Skin of body (tissue), 2 donors: Measurements from ENCODE around the gene WNT6. TPM values are rescaled to one million over a fixed set of nuclear protein-coding genes. Genes with fewer than 3 reads are reported as not detected.

Source experiments
- DNase-seq: peaks from one replicate; lab custom pipeline; 2025; lab: John Stamatoyannopoulos, UW
- total RNA-seq: library from RNA; depleted of rRNA; stranded (reverse); fragments of >200 nt; gene quantifications from one replicate; pipeline ENCODE4 v1.2.3, GENCODE V29; 2014

The WNT6 gene
- 1.7 TPM for total RNA-seq

DNA sequence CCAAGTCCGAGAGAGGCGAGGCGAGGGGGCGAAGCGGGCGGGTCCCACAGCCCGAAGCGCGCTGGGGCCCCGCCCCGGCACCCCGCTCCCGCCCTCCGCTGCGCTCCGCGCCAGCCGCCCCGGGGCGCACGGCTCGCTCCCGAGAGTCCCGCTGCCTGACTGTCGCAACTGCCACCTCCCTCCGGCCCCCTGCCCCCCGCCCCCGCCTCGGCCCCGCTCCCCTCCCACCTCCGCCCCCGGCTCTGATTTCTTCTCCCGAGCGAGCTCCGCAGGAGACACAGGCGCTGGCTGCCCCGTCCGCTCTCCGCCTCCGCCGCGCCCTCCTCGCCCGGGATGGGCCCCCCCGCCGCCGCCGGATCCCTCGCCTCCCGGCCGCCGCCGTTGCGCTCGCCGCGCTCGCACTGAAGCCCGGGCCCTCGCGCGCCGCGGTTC lies at the start of gene WNT6:
WNT6 (plus strand) TSS at position 250 of the 432 bp plus-strand sequence. CDS start 233 bp downstream, outside the sequence.
- DNase-seq = no peak

DNA sequence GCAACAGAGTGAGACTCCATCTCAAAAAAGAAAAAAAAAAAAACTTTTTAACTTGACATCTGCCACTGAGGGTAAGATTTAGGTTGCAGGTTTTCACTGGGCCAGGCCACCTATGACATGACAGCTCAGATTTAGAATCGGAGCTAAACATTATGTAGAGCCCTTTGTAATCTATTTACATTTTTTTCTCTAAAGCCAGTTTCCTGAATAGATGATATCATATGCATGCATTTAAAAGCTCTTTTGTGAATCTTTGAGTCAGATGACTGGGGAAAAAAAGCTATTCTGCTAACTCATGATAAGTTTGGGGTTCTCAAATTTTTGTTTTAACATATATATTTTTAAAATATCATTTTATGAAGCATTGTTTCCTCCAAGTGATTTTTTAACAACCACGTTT lies 49.3 kb upstream of the WNT6 start:
- DNase-seq = no peak

DNA sequence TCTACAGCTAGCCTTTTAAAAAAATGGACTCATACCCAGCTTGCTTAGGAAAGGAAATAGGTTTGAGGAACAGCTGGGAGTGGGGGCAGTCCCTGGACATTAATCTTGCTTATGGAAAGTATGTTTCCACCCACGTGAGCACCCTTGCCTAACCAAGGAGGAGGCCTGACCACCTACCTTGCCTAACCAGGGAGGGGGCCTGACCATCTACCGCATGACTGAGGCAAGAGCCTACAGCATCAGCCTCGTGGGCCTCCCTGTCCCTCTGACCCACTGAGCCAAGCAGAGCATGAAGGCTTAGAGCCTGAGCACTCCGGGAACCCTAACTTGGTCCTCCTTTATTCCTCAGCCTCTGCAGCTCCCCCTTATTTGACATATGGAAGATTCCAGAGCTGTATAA lies 48.2 kb upstream of the WNT6 start:
- no peak for DNase-seq

DNA sequence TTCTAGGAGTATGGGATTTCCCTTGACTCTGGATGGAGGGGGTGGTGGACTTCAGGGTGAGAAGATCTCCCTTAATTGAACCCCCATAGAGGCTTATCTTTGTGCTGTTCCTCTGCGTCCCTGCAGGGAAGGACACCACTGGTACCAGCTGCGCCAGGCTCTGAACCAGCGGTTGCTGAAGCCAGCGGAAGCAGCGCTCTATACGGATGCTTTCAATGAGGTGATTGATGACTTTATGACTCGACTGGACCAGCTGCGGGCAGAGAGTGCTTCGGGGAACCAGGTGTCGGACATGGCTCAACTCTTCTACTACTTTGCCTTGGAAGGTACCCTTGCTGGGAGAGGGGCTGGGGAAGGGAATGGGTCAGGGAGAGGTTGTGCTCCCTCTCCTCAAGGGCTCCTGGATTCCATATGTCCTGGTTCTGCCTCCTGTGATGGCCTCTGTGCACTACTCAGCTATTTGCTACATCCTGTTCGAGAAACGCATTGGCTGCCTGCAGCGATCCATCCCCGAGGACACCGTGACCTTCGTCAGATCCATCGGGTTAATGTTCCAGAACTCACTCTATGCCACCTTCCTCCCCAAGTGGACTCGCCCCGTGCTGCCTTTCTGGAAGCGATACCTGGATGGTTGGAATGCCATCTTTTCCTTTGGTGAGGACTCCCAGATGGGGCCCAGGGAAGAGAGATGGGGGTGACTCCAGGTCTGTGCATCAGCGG lies 47.3 kb upstream of the WNT6 start:
- no peak for DNase-seq

DNA sequence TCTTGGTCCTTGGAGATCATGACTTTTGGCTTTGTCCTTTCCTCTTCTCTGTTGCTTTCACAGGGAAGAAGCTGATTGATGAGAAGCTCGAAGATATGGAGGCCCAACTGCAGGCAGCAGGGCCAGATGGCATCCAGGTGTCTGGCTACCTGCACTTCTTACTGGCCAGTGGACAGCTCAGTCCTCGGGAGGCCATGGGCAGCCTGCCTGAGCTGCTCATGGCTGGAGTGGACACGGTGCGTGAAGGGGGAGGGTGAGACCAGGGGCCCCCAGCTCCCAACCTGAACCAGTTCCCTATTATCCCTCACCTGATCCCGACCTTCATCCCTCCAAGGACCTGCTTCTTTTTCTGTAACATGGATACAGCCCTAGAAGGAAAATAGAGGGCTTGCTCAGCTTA lies 46.7 kb upstream of the WNT6 start:
- no peak for DNase-seq

DNA sequence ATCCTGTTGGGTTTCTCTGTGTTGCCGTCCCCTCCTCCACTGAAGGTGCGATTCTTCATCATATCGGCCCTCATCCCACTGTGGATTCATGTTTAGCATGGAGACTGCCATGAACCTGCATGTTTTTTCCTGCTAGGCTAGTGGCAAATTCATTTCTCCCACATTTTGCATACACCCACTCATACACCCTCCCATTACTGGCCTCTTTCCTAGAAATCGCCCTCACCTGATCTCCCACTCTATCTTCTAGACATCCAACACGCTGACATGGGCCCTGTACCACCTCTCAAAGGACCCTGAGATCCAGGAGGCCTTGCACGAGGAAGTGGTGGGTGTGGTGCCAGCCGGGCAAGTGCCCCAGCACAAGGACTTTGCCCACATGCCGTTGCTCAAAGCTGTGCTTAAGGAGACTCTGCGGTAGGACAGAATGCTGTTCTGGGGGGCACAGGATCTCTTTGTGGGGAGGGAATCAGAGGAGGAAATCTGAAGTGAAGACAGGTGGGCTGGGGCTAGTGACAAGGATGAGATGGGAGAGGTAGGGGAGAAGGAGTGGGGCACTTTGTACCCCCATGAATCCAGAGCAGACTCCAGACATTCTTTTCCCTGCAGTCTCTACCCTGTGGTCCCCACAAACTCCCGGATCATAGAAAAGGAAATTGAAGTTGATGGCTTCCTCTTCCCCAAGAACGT lies 45.7 kb upstream of the WNT6 start:
- no peak for DNase-seq

DNA sequence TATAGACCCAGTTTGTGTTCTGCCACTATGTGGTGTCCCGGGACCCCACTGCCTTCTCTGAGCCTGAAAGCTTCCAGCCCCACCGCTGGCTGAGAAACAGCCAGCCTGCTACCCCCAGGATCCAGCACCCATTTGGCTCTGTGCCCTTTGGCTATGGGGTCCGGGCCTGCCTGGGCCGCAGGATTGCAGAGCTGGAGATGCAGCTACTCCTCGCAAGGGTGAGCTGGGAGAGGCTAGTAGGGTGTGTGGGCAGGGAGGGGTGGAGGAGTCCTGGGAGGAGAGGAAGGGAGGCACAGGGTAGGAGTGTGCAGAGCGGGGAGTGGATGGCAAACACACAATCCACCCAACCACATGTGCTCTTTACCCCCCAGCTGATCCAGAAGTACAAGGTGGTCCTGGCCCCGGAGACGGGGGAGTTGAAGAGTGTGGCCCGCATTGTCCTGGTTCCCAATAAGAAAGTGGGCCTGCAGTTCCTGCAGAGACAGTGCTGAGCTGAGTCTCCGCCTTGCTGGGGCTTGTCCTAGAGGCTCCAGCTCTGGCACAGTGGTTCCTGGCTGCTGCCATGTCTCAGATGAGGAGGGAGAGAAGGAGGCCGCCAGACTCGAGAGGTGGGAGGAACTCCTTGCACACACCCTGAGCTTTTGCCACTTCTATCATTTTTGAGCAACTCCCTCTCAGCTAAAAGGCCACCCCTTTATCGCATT lies 44.9 kb upstream of the WNT6 start:
- DNase-seq = no peak

DNA sequence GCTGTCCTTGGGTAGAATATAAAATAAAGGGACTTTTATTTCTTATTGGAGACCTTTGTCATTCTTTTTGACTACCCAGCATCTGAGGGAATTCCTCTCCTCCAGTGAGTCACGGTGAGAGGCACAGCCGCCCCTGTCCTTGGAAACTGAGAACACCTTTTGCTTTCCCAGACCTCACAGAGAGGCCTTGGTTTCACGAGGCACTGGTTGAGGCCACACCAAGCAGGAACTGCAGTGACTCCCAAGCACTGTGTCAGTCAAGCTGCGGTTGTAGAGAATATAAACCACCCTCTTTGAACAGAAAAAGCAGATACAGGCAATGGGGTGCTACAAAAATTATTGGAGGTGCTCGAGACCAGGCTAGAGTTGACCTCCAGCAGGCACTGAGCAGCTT lies 44.4 kb upstream of the WNT6 start:
- no peak for DNase-seq

DNA sequence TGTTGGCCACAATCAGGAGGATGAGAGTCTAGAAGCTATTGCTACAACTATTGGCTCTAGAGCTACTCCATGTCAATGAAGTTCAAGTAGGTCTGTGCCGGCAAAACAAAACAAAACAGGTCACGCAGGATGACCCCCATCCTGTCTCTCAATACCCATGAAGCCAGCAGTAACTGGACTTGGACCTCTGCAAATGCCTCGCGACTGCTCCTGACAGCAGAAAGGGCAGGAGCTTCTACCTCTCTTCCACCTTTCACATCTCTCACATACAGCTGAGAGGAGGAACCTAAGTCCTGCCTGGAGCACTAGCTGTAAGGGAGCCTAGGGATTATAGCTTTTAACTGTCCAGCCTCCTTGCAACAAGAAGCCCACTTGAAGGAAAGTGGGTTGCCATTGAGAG lies 44.0 kb upstream of the WNT6 start:
- DNase-seq = no peak

DNA sequence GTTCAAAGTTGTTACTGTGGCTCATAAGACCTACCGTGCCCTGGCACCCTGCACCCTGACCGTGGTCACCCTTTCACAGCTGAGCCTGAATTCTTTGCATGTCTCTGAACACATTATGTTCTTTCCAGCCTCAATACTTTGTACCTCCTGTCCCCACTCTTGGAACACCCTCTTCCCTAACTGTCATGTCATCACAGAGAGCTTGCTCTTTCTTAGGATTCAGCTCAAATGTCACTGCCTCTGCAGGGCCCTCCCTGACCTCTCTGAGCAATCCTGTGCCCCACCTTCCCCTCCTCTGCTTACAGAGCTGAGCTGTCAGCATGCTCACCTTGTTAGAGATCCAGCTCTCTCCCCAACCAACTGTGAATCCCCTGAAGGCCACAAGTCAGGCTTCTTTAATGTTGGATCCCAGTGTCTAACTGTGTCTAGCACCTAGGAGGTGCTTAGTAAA lies 43.0 kb upstream of the WNT6 start:
- DNase-seq = no peak

DNA sequence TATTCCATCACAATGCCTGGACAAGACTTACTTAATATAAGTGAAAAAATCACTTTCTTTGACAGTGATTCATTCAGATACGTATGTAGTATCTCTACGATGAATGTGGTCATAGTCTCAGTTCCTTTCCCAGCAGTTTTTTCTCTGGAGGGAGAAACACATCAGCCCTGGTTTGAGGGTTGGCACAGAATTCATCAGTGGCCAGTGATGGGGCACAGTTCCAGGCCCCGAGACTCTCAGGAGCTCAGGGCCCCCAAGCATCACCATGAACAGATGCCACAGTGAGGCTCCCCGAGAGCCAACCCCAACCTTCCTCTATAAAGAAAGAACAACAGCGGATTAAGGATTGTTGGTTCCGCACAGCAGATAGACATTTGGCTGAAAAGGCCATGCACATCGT lies 40.5 kb upstream of the WNT6 start:
- no peak for DNase-seq

DNA sequence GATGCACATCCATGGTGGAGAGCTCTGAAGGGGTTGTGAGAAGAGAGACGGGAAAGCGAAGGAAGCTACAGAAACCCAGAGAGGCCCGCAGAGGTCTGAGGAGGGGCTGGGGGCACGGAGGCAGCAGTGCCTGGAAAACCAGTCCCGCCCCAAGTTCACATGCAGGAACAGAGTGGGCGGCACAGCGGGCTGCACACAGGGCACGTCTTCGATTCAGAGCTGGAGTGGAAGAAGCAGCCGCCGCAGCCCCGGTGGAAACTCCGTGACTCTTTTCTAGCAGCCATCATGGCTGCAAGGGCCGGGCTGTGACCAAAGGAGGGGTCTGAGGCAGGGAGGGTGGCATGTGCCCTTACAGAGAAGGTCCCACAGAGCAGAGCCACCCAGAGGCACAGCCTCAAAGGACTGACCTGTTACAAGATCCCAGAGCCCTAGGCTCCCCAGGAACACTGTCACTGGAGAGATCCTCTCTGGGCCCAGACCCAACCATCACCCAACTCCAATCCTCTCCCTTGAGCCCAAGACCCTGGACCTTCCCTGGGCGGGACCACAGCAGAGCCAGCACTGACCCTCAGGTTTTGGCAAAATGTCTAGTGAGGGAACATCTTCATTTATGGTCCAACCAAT lies 38.7 kb upstream of the WNT6 start:
- DNase-seq = no peak

DNA sequence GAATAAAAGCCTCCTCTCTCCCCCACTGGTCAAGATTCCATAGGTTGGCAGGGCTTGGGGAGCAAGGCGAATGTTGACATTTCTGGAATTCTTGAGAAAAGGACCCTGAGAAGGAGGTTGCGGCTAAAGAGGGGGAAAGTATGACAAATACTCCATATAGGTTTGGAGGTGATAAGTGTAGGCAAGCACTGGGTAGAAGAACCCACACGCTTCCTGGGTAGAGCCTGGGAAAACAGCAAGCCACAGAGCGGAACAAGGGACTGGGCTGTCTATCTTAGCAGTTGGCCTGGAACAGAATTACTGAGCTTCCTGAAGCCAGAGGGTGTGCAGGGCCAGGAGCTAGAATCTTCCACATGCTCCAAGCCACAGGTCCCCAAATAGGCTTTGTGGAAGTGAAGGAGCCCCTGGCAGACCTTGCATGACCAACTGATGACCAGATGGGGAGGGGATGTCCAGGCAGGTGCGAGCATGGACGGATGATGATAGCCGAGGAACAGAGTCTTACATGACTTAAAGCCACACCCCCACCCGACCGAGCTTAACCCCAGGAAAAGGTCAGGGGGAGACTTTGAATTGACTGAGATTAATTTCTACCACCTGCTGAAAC lies 37.9 kb upstream of the WNT6 start:
- no peak for DNase-seq

DNA sequence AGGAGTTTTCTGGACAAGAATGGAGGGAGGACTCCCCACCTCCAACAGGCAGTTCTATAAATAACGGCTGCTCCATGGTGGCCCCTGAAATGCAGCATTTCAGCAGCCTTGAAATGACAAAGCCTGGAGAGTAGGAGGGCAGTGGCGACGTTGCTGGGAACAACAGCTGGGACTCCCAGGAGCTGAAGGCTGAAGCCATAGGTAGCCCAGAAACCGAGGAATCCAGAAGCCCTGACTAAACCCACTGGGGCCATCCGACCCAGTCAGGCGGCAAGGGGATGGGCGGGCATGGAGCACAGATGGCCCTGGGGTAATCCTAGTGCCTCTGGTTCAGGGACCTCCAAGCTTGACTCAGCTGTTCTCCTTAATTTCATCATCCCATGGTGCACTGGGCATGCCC lies 37.0 kb upstream of the WNT6 start:
- DNase-seq = no peak

DNA sequence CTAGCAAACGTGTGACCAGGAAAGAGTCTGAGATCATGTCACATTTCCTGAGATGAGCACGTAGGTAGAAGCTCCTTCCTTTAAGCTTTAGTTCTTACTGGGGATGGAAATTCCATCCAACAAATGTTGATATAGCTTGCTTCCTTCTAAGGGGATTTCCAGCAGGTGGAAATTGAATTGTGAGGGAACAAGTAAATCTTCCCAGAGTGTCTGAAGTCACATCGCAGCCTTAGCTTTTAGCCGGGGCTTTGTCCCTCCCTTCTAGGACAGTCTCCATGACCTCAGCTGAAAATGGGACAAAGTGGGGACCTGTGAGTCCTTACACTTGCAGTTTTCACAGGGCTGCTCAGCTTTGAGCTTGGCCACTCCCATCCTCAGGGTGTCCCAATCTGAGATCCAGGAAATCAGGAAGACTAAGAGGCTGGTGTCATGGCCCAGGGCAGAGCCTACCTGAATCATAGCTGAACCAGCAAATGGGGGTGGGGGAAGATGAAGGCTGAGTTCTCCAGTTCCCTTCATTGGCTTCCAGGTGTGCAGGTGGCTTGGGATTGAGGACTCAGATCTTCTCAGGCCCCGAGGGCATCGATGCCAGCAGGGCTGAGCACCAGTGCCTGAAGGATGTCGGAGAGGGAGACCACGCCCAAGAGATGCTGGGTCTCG lies 36.3 kb upstream of the WNT6 start:
- DNase-seq = no peak

DNA sequence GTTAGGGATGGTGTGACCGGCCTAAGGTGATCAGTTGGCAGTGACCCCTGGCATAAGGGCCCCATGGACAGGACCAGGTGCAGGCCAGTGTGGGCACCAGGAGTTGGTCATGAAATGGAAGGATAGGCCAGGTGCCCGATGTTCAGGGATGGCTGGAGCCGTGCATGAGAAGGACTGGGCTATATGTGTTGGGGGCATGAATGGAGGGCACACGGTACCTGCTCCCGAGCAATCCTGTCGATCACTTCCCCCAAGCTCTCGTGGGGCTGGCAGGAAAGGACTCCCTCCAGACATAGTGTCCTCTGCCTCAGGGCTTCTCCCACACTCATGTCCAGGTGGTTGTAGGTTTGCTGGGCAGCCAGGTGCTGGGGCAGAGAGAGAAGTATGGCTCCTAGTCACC lies 35.6 kb upstream of the WNT6 start:
- DNase-seq = no peak

DNA sequence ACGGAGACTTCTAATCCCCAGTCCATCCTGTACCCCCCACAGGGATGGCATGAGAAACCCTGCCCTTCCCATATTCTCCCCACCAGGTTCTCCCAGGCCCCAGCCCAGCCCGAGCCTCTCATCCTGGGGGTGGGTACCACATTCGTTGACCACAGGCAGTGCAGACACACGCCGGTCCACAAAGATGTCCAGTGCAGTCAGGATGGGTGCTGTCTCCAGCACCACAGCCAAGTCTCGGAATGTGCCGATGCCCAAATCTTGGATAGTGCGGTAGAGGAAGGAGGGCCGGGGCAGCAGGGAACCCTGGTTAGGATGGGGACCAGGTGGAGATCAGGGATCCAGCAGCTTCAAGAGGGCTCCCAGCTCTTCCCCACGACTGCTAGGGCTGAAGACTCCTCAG lies 32.8 kb upstream of the WNT6 start:
- no peak for DNase-seq

DNA sequence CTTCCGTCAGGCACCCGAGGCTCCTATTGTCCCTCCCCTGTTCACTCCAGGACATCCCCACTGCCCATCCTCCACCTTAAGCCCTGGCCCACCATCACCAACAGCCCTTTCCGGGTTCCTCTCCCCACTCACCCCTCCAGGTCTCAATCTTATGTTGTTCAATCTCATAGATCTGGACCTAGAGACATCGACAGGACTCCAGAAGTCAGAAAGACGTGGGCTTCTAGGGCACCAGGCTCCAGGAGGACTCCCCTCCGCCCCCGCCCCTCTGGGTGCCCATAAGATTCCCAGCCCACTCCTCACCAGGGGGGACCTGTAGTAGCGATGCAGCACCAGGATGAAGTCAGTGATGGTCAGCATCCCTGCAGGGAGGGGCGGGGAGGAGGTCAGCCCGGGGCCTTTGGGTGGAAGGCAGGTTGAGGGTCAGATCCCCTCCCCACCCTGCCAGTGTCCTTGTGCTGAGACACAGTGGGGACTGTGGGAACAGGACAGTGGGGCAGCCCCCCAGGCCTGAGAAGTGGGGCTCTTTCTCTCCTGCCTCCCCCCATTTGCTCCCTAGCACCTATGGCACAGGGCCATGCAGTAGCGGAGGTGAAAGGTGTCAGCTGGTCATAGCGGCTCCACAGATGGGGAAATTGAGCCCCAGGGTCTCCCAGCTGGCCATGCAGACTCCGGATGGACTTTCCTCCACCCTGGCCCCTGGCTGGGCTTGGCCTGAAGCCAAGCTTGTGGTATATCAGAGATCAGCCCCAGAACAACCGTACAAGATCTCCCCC lies 31.7 kb upstream of the WNT6 start:
- no peak for DNase-seq

DNA sequence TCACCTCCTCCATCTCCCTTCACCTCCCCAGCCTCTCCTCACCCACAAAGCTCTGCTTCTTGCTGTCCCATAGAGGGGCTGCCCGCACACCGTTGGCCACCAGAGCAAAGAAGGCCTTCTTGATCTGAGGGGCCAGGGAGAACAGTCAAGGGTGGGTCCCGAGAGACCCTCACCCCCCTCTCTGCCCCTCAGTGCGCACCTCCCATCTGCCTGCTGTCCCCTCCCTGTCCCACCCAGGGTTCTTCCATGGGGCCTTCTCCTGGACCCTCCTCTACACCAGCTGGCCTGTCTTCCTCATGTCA lies 31.2 kb upstream of the WNT6 start:
- no peak for DNase-seq

DNA sequence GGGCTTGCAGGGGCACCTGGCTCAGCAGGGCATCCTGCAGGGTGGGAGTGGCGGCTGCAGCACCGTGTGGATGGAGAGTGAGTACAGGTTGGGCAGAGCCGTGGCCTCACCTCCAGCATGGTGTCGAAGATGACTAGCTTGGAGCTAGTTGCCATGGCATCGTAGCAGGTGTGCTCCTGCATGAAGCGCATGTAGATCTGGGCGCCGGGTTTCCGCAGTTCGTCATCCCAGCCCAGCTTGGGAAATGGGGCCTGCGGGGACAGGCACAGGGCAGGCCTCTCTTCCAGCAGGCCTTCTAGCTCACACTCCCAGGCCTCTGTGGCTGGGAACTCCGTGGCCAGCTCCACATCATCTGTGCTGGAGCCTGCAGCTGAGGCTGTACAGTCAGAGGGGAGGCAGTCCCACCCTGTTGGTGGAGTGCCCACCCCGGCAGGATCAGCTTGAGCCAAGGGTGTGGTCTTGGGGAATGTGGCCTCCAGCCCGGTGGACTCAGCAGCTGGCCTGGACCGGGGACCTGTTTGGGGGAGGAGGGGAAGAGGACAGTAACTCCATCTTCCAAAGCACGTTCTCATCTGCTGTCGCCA lies 29.6 kb upstream of the WNT6 start:
- no peak for DNase-seq
